AG04450 (cell line): ENCODE results near the gene GMDS. TPM values are rescaled to one million over a fixed set of nuclear protein-coding genes. Genes with fewer than 3 reads are reported as not detected.

Source experiments
- CTCF ChIA-PET: fragments of 300-600, 350-600 bp; formaldehyde crosslinking; extraction: SDS; loops from one replicate; lab custom pipeline; 2022; ENCODE audit warnings: antibody characterized with exemption, inconsistent platforms; lab: Charles Lee
- POLR2A ChIA-PET: fragments of 350-600 bp; formaldehyde crosslinking; extraction: SDS; loops from one replicate; lab custom pipeline; 2021; ENCODE audit warnings: antibody characterized with exemption, inconsistent platforms; lab: Yijun Ruan, JAX
- DNase-seq: peaks from one replicate; pipeline ENCODE4 v3.0.0-alpha.2; 2011; ENCODE audit warnings: low read depth, low spot score
- H3K27ac ChIP-seq: one replicate; pipeline ENCODE4 v1.5.1; 2012; ENCODE audit warnings: low read depth, low read length, control low read depth
- H3K27me3 ChIP-seq: one replicate; pipeline ENCODE4 v1.6.0; 2012; ENCODE audit warnings: low read length; ENCODE audit not compliant: control insufficient read depth, insufficient read depth
- H3K4me3 ChIP-seq: 2 replicates; pipeline ENCODE4 v1.5.1; 2011; ENCODE audit warnings: mild to moderate bottlenecking, low read depth, low read length, control low read depth
- H3K9me3 ChIP-seq: 2 replicates; pipeline ENCODE4 v1.5.1; 2012; ENCODE audit warnings: low read length; ENCODE audit not compliant: control insufficient read depth, insufficient read depth
- CTCF ChIP-seq: IDR thresholded peaks from 2 replicates; pipeline ENCODE4 v1.5.1; 2011; ENCODE audit warnings: low read depth, low read length, control low read depth, inconsistent platforms
- polyA minus RNA-seq: library from RNA; depleted of rRNA, polyadenylated mRNA; stranded (reverse); fragments of >200 nt; gene quantifications from 2 replicates; pipeline ENCODE4 v1.2.3, GENCODE V29; 2011; rRNA and poly(A)+ RNA removed
- polyA plus RNA-seq: library from polyadenylated mRNA; depleted of rRNA; stranded (reverse); fragments of >200 nt; gene quantifications from 2 replicates; pipeline ENCODE4 v1.2.3, GENCODE V29; 2011; rRNA removed

The GMDS gene
- 18.8 and 26.4 TPM in 2 replicates for polyA plus RNA-seq
- 8.7 and 11.9 TPM in 2 replicates for polyA minus RNA-seq

- Histone ChIP-seq H3K4me3 (peak within 1 kb of the TSS; percentile 83), H3K27ac (peak within 1 kb of the TSS; percentile 40), H3K9me3 (no peaks in the 10 kb centered on the region), H3K27me3 (no peaks in the 10 kb centered on the region)
- POLR2A ChIA-PET, result no interaction called here
- TF ChIP-seq CTCF, result no peak
- CTCF ChIA-PET, result no interaction called here
- peak; percentile 61 for DNase-seq
Measured at GRCh38 chr6:2245103-2245876, at the start of gene GMDS. Gene GMDS, minus strand, starts transcription at chr6:2245605.

DNA sequence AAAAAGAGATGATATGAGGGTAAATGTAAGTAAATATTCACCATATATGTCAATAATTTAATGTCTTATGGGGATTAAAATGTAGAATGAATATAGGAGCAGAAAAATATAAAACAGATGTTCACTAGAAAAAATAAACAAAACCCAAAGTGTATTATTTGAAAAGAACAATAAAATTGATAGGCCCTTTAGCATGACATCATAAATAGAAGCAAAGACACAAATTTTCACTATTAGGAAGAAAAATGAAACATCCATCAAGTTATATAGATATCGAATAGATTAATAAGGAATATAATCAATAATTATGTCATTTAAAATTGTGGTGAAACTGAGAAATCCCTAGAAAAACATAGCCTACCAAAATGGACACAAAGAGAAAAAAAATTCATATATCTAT, 40.1 kb upstream of the GMDS start:
- TF ChIP-seq CTCF, result no peak

DNA sequence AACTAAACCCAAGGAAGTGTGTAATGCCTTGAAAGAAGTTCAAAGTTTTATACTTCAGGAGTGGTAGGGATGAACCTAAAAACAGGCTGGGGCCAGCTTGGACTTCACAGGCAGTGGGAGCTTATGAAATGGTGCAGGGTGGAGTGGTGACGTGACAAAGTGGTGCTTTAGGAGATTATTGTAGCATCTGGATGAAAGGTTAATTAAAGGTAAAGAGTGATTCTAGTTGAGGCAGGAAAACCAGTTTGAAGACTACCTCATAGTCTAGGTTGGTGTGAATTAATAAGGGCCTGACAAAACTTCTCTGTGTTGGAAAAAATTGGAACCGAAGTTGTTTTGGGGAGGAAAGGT, 30.5 kb upstream of the GMDS start:
- Histone ChIP-seq H3K9me3 (no peaks in the 10 kb centered on the region), H3K27me3 (no peaks in the 10 kb centered on the region), H3K4me3 (no peak overlapping the region), H3K27ac (peak overlapping the region; percentile 63)
- POLR2A ChIA-PET, result no interaction called here
- CTCF ChIA-PET, result interaction anchor here (1.0 kb wide), 1 partner anchor 171 kb away, joined by 4 read pairs; no protein-coding TSS in a partner anchor
- no peak for TF ChIP-seq CTCF
- DNase-seq, result no peak

More for the DNA sequence above, 40.1 kb upstream of the GMDS start:
- Histone ChIP-seq H3K4me3 (no peak overlapping the region), H3K27me3 (no peaks in the 10 kb centered on the region), H3K27ac (no peak overlapping the region), H3K9me3 (peaks cover 6% of the 10 kb centered on the region; the same call in 1 of the 2 replicates)
- ChIA-PET POLR2A (no interaction called here), CTCF (no interaction called here)
- no peak for DNase-seq

- Histone ChIP-seq H3K4me3 (no peak overlapping the region), H3K27me3 (no peaks in the 10 kb centered on the region), H3K9me3 (no peaks in the 10 kb centered on the region), H3K27ac (peak overlapping the region; percentile 66)
- DNase-seq, result peak; percentile 18
- ChIA-PET POLR2A (no interaction called here), CTCF (interaction anchor here (1.0 kb wide), 1 partner anchor 171 kb away, joined by 4 read pairs; no protein-coding TSS in a partner anchor)
- no peak for TF ChIP-seq CTCF
Measured at GRCh38 chr6:2274981-2275891, 29.8 kb upstream of the GMDS start.
